HG03064 (cell line): ENCODE results near the gene GSDMA.
"Not testable (repeated sequence)": the region's sequence is repeated elsewhere in the genome, so short reads cannot be mapped to it uniquely, and the experiment has no call there.

Experiments
- ATAC-seq: cut with Tn5 transposase; IDR thresholded peaks from one replicate; pipeline ENCODE4 v1.9.1; 2021; ENCODE audit warnings: low read depth; ENCODE audit not compliant: unreplicated experiment

GSDMA gene

GRCh38 chr17:39988206-39988810 is 25.5 kb downstream of the GSDMA start:
- no peak for ATAC-seq

- ATAC-seq, result no peak
Measured at GRCh38 chr17:39994448-39994847, 31.6 kb downstream of the GSDMA start.

- no peak for ATAC-seq
Measured at GRCh38 chr17:39995438-39995837, 32.6 kb downstream of the GSDMA start.

- ATAC-seq, result no peak
Measured at GRCh38 chr17:39996162-39996561, 33.4 kb downstream of the GSDMA start.

- ATAC-seq, result no peak
Measured at GRCh38 chr17:39996800-39997199, 34.0 kb downstream of the GSDMA start.

- ATAC-seq, result no peak
Measured at GRCh38 chr17:39997543-39997942, 34.7 kb downstream of the GSDMA start.

GRCh38 chr17:39999067-39999466 is 36.3 kb downstream of the GSDMA start:
- no peak for ATAC-seq

- no peak for ATAC-seq
Measured at GRCh38 chr17:40000161-40000560, 37.4 kb downstream of the GSDMA start.

GRCh38 chr17:40001335-40001734 is 38.5 kb downstream of the GSDMA start:
- ATAC-seq, result not testable (repeated sequence)

- ATAC-seq, result no peak
Measured at GRCh38 chr17:40004072-40004471, 41.3 kb downstream of the GSDMA start.

GRCh38 chr17:40004712-40005111 is 41.9 kb downstream of the GSDMA start:
- no peak for ATAC-seq

GRCh38 chr17:40005520-40005919 is 42.7 kb downstream of the GSDMA start:
- ATAC-seq, result no peak

GRCh38 chr17:40010946-40011500 is 48.2 kb downstream of the GSDMA start:
- ATAC-seq, result not testable (repeated sequence)

GRCh38 chr17:40012017-40012647 is 49.3 kb downstream of the GSDMA start:
- ATAC-seq, result not testable (repeated sequence)

GRCh38 chr17:40014375-40014980 is 51.7 kb downstream of the GSDMA start:
- no peak for ATAC-seq

- ATAC-seq, result no peak
Measured at GRCh38 chr17:40015005-40015997, 52.5 kb downstream of the GSDMA start, which contains the start of gene CSF3. Gene CSF3, plus strand, starts transcription at chr17:40015440. Its CDS starts 35 bp downstream, at chr17:40015475.

- ATAC-seq, result no peak
Measured at GRCh38 chr17:40015998-40016985, 53.5 kb downstream of the GSDMA start.

- ATAC-seq, result no peak
Measured at GRCh38 chr17:40017422-40018080, 54.7 kb downstream of the GSDMA start.
